Neural cell (in vitro differentiated cells): ENCODE data around the gene SOHLH1. TPM values are rescaled to one million over a fixed set of nuclear protein-coding genes. Genes with fewer than 3 reads are reported as not detected.

Experiments
- H2AFZ ChIP-seq: fragments of 200-600, 300-800 bp; sonication (generic), shearing (Covaris generic); 2 replicates; pipeline ENCODE4 v1.6.0; 2014; ENCODE audit warnings: low read depth, mild to moderate bottlenecking, antibody characterized with exemption, low read length, moderate library complexity
- H3F3A ChIP-seq: fragments of 200-600 bp; shearing (Covaris generic); 2 replicates; pipeline ENCODE4 v1.6.1; 2016; ENCODE audit warnings: mild to moderate bottlenecking, moderate library complexity, mixed read lengths, antibody characterized with exemption, low read length; ENCODE audit not compliant: insufficient read depth, poor library complexity, severe bottlenecking
- H3K27ac ChIP-seq: fragments of 200-600, 300-800 bp; sonication (generic), shearing (Covaris generic); 2 replicates; pipeline ENCODE4 v1.5.1; 2014; ENCODE audit warnings: mild to moderate bottlenecking, low read length, moderate library complexity
- H3K27me3 ChIP-seq: fragments of 300-800, 200-600 bp; sonication (generic), shearing (Covaris generic); 2 replicates; pipeline ENCODE4 v1.6.0; 2014; ENCODE audit warnings: mild to moderate bottlenecking, low read depth, low read length, moderate library complexity; ENCODE audit not compliant: insufficient read depth
- H3K36me3 ChIP-seq: fragments of 300-800, 200-600 bp; sonication (generic), shearing (Covaris generic); 2 replicates; pipeline ENCODE4 v1.5.1; 2014; ENCODE audit warnings: mild to moderate bottlenecking, antibody characterized with exemption, low read length, moderate library complexity; ENCODE audit not compliant: insufficient read depth
- H3K4me2 ChIP-seq: fragments of 300-800, 200-600 bp; sonication (generic), shearing (Covaris generic); 2 replicates; pipeline ENCODE4 v1.6.0; 2014; ENCODE audit warnings: mild to moderate bottlenecking, low read length
- H3K4me3 ChIP-seq: fragments of 300-800, 200-600 bp; sonication (generic), shearing (Covaris generic); 2 replicates; pipeline ENCODE4 v1.5.1; 2014; ENCODE audit warnings: mild to moderate bottlenecking, low read length, moderate library complexity
- H3K79me2 ChIP-seq: fragments of 200-600 bp; shearing (Covaris generic); replicated peaks from 2 replicates; pipeline ENCODE4 v1.6.0; 2014; ENCODE audit warnings: mild to moderate bottlenecking, low read length, moderate library complexity; ENCODE audit not compliant: insufficient read depth
- H3K9ac ChIP-seq: fragments of 300-800, 200-600 bp; sonication (generic), shearing (Covaris generic); 2 replicates; pipeline ENCODE4 v1.6.1; 2016; ENCODE audit warnings: mild to moderate bottlenecking, low read length, mixed read lengths
- H3K9me2 ChIP-seq: fragments of 200-600 bp; shearing (Covaris generic); 2 replicates; pipeline ENCODE4 v1.6.1; 2016; ENCODE audit warnings: mild to moderate bottlenecking, low read length, mixed read lengths; ENCODE audit not compliant: insufficient read depth
- H3K9me3 ChIP-seq: fragments of 200-600, 300-800 bp; sonication (generic), shearing (Covaris generic); 2 replicates; pipeline ENCODE4 v1.6.1; 2016; ENCODE audit warnings: mild to moderate bottlenecking, mixed run types, low read length, moderate library complexity, mixed read lengths
- H4K20me1 ChIP-seq: fragments of 200-600 bp; shearing (Covaris generic); 2 replicates; pipeline ENCODE4 v1.6.1; 2016; ENCODE audit warnings: mild to moderate bottlenecking, mixed run types; ENCODE audit not compliant: insufficient read depth
- EP300 ChIP-seq: fragments of 450-650 bp; conservative IDR thresholded peaks from 2 replicates; pipeline ENCODE4 v1.6.1; 2014; ENCODE audit warnings: antibody characterized with exemption, mild to moderate bottlenecking, moderate library complexity; ENCODE audit not compliant: poor library complexity, severe bottlenecking
- EZH2 ChIP-seq: fragments of 200-600, 300-800 bp; shearing (Covaris generic), sonication (generic); IDR thresholded peaks from 2 replicates; pipeline ENCODE4 v1.6.1; 2014; ENCODE audit warnings: antibody characterized with exemption, low read length, borderline replicate concordance, mild to moderate bottlenecking; ENCODE audit not compliant: insufficient read depth, poor library complexity, severe bottlenecking
- MXI1 ChIP-seq: fragments of 450-650 bp; conservative IDR thresholded peaks from 2 replicates; pipeline ENCODE4 v1.6.1; 2014; ENCODE audit warnings: antibody characterized with exemption, mild to moderate bottlenecking; ENCODE audit not compliant: poor library complexity, severe bottlenecking
- POLR2AphosphoS5 ChIP-seq: IDR thresholded peaks from 2 replicates; pipeline ENCODE4 v1.6.1; 2012
- RAD21 ChIP-seq: fragments of 450-650 bp; conservative IDR thresholded peaks from 2 replicates; pipeline ENCODE4 v1.6.1; 2014; ENCODE audit warnings: antibody characterized with exemption, mild to moderate bottlenecking, moderate library complexity
- REST ChIP-seq: IDR thresholded peaks from 2 replicates; pipeline ENCODE4 v1.6.1; 2012; ENCODE audit warnings: borderline replicate concordance
- SMC3 ChIP-seq: fragments of 450-650 bp; conservative IDR thresholded peaks from 2 replicates; pipeline ENCODE4 v1.6.1; 2014; ENCODE audit warnings: antibody characterized with exemption, mild to moderate bottlenecking, moderate library complexity; ENCODE audit not compliant: poor library complexity
- TAF1 ChIP-seq: IDR thresholded peaks from 2 replicates; pipeline ENCODE4 v1.6.1; 2012; ENCODE audit warnings: low read depth
- polyA plus RNA-seq: library from polyadenylated mRNA; depleted of rRNA; stranded (reverse); fragments of >200 nt; gene quantifications from 2 replicates; pipeline ENCODE4 v1.2.3, GENCODE V29; 2014
- TF ChIP-seq, protein P1 (sequence below): fragments of 450-650 bp; IDR thresholded peaks from 2 replicates; pipeline ENCODE4 v1.5.1; 2014; ENCODE audit warnings: antibody characterized with exemption, mild to moderate bottlenecking, moderate library complexity; ENCODE audit not compliant: poor library complexity, severe bottlenecking

Gene SOHLH1
- polyA plus RNA-seq, 1 donor from 2014 or later, result not detected

DNA sequence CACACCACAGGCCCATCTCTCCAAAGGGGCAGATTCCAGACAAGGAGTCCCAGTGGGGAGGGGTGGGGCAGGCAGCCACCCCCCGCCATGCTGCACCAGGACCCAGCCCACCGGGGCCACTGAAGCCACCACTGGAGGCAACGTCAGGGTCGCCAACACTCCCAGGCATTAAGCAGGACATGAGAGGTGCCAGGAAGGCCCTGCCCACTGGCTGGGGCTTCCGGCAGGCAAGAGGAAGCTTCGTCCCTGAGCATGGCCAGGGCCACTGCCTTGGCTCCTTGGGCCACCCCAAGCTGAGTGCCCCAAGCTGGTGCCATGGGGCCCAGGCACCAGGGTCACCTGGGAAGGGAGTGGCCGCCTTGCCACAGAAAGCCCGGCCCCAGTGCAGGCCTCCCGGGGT lies 20.2 kb upstream of the SOHLH1 start:
- Histone ChIP-seq H3K9ac (no peak overlapping the region), H3F3A (no peaks in the 10 kb centered on the region), H3K9me3 (no peaks in the 10 kb centered on the region), H3K27ac (no peak overlapping the region), H3K4me3 (no peak overlapping the region), H3K27me3 (peaks cover 33% of the 10 kb centered on the region), H3K79me2 (no peaks in the 10 kb centered on the region), H2AFZ (no peak overlapping the region), H3K4me2 (no peak overlapping the region), H4K20me1 (no peaks in the 10 kb centered on the region), H3K9me2 (no peaks in the 10 kb centered on the region), H3K36me3 (no peaks in the 10 kb centered on the region)
- TF ChIP-seq EP300 (no peak), POLR2AphosphoS5 (no peak)
- TF ChIP-seq, protein P1, sequence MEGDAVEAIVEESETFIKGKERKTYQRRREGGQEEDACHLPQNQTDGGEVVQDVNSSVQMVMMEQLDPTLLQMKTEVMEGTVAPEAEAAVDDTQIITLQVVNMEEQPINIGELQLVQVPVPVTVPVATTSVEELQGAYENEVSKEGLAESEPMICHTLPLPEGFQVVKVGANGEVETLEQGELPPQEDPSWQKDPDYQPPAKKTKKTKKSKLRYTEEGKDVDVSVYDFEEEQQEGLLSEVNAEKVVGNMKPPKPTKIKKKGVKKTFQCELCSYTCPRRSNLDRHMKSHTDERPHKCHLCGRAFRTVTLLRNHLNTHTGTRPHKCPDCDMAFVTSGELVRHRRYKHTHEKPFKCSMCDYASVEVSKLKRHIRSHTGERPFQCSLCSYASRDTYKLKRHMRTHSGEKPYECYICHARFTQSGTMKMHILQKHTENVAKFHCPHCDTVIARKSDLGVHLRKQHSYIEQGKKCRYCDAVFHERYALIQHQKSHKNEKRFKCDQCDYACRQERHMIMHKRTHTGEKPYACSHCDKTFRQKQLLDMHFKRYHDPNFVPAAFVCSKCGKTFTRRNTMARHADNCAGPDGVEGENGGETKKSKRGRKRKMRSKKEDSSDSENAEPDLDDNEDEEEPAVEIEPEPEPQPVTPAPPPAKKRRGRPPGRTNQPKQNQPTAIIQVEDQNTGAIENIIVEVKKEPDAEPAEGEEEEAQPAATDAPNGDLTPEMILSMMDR, result no peak

- no peak overlapping the region for H2AFZ ChIP-seq
- no peak overlapping the region for H3K27ac ChIP-seq
- H3K27me3 ChIP-seq, result peaks cover 39% of the 10 kb centered on the region
These were observed 19.3 kb upstream of the SOHLH1 start for GRCh38 chr9:135718616-135719015.

More at GRCh38 chr9:135718616-135719015, 19.3 kb upstream of the SOHLH1 start:
- TF ChIP-seq, protein P1, result no peak
- TF ChIP-seq SMC3 (no peak), POLR2AphosphoS5 (no peak), RAD21 (no peak), EP300 (no peak), TAF1 (no peak), EZH2 (no peak), REST (no peak), MXI1 (no peak)
- no peaks in the 10 kb centered on the region for H3K79me2 ChIP-seq
- H4K20me1 ChIP-seq, result no peaks in the 10 kb centered on the region
- H3F3A ChIP-seq, result no peaks in the 10 kb centered on the region
- no peaks in the 10 kb centered on the region for H3K36me3 ChIP-seq
- no peak overlapping the region for H3K4me3 ChIP-seq
- H3K9ac ChIP-seq, result no peak overlapping the region
- no peaks in the 10 kb centered on the region for H3K9me3 ChIP-seq
- no peak overlapping the region for H3K4me2 ChIP-seq
- no peaks in the 10 kb centered on the region for H3K9me2 ChIP-seq
